ENCODE measurements around the gene LGR4.

The LGR4 gene

GRCh38 chr11:27437829-27438594 is 34.6 kb downstream of the LGR4 start:
- H3K27ac ChIP-seq = no peak overlapping the region
- DNase-seq (ENCODE audit: low read depth, low spot score) = no peak

- H3K27ac ChIP-seq = no peak overlapping the region
- no peak for DNase-seq (ENCODE audit: low read depth, low spot score)
Measured at GRCh38 chr11:27436916-27437315, 35.7 kb downstream of the LGR4 start.

- no peak for DNase-seq (ENCODE audit: low read depth, low spot score)
- H3K27ac ChIP-seq = no peak overlapping the region
Measured at GRCh38 chr11:27433742-27434141, 38.8 kb downstream of the LGR4 start.

- no peak for DNase-seq (ENCODE audit: low read depth, low spot score)
- no peak overlapping the region for H3K27ac ChIP-seq
Measured at GRCh38 chr11:27431808-27432207, 40.8 kb downstream of the LGR4 start.

GRCh38 chr11:27429761-27430393 is 42.7 kb downstream of the LGR4 start:
- H3K27ac ChIP-seq = peak overlapping the region; percentile 76
- DNase-seq (ENCODE audit: low read depth, low spot score) = no peak

GRCh38 chr11:27427183-27427980 is 45.2 kb downstream of the LGR4 start:
- H3K27ac ChIP-seq = peak overlapping the region; percentile 47
- DNase-seq (ENCODE audit: low read depth, low spot score) = no peak

DNA sequence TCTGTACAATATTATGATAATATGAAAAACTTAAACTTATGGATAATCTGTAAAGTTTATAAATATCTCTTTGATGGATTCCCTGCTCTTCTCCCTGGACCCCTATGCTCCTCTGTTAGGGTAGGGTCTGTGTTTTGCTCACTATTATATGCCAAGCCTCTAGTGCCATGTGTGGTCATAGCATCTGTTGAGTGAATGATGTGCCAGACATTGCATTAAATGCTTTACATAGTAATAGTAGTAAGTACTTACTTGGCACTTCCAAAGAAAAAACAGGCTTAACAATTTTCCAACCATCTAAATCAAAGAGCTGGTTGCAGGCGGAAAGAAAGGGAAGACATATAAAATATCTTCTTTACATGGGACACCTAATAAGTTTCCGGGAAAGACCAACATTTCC is 46.8 kb downstream of the LGR4 start:
- no peak for DNase-seq (ENCODE audit: low read depth, low spot score)
- H3K27ac ChIP-seq = no peak overlapping the region

- H3K27ac ChIP-seq = peak overlapping the region; percentile 15
- no peak for DNase-seq (ENCODE audit: low read depth, low spot score)
Measured at GRCh38 chr11:27423125-27423524, 49.5 kb downstream of the LGR4 start.

DNA sequence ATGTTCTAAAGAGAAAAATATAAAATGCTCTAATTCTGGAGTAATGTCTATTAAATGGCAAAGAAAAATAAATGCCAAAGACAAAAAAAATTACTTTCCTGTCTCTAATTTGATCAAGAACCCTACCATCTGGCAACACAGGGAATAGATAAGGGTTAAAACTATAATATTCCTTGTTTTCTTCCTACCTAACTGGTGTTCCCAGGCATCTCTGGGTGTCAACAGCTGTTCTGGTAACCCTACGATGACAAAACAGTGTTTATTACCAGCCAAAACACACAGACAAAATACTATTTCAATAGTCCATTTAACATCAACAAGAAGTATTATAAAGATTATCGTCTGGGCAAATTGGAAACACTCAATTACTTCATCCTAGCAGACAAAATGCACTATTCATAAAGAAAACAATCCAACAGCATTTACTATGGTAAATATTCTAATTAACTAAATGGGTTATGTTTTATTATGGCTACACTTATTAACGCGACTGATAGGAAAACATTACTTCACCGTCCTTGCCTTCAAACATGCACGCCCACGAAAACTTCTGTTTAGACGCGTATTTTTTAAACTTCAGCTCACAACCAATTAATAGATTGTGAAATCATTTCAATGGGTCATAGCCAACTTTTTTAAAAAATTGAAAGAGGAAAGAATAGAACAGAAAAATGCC is 50.6 kb downstream of the LGR4 start:
- no peak for DNase-seq (ENCODE audit: low read depth, low spot score)
- H3K27ac ChIP-seq = no peak overlapping the region

- peak overlapping the region; percentile 16 for H3K27ac ChIP-seq
- DNase-seq (ENCODE audit: low read depth, low spot score) = no peak
Measured at GRCh38 chr11:27420722-27421572, 51.6 kb downstream of the LGR4 start.

DNA sequence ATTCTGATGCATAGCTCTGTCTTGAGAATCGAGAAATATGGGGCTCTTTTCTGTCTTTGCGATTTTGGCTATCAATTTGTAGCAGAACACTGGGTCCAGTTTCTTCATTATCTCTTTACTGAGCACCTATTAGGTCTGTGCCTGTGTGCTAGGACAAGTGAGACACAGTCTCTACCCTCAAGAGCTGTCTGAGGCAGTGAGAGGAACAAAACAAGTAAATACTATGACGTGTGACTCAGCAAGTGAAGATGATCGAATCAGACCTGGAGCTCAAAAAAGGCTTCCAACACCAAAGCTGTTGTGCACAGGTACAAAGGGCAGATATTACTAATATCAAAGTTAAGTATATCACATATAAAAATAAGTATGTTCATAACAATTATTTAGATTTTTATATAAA is 52.4 kb downstream of the LGR4 start:
- H3K27ac ChIP-seq = no peak overlapping the region
- DNase-seq (ENCODE audit: low read depth, low spot score) = no peak

- DNase-seq (ENCODE audit: low read depth, low spot score) = no peak
- H3K27ac ChIP-seq = no peak overlapping the region
Measured at GRCh38 chr11:27418356-27418755, 54.2 kb downstream of the LGR4 start.

DNA sequence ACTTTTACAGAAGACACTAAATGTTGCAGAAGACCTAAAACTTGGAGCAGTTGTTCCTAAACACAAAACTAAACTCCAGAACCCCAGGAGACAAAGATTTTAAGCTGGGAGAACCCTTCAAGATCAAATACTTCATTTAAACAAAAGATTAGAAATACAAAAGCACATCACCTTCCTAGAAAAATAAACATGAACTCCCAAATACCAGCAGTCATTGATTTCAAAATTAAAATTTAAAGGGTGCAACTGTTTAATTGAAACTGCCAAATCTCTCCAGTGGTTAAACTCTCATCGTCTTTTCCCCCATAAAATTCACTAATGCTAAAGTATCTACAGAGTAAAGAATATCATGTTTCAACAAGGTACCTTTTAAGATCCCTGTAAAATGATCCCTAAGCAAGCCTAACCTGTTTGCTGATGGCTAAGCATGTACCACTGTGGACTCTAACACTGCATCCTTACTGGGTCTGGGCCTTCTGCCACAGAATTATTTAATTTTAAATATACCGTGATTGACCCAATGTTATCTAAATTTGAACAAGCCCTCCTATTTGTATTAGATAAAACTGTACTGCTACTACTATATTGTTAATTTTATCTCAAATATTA is 55.9 kb downstream of the LGR4 start:
- no peak for DNase-seq (ENCODE audit: low read depth, low spot score)
- no peak overlapping the region for H3K27ac ChIP-seq

GRCh38 chr11:27414644-27415043 is 57.9 kb downstream of the LGR4 start:
- no peak for DNase-seq (ENCODE audit: low read depth, low spot score)
- no peak overlapping the region for H3K27ac ChIP-seq

GRCh38 chr11:27413218-27413617 is 59.4 kb downstream of the LGR4 start:
- DNase-seq (ENCODE audit: low read depth, low spot score) = no peak
- H3K27ac ChIP-seq = peak overlapping the region; percentile 74

DNA sequence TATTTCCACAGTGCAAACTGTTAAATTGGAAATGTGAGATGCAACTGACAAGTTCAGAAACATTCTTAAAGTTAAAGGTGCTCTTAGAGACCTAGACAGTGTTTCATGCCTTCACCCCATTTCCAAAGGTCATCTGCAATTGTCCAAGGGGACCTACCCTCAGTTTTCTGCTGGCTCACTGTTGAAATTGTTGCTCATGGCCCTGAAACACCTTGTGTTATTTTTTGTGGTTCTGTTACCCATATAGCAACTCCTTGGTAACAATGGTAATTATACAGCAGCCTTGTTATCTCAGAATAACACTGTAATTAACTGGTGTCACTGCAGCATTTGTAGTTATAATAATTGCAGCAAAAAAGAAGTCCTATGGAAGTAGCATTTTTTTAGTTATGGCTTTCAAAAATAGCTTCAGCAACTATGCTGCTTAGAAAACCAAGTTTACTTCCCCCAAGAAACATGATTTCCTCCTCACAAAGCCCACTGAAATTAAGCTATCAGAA is 60.3 kb downstream of the LGR4 start:
- peak overlapping the region; percentile 74 for H3K27ac ChIP-seq
- DNase-seq (ENCODE audit: low read depth, low spot score) = no peak

DNA sequence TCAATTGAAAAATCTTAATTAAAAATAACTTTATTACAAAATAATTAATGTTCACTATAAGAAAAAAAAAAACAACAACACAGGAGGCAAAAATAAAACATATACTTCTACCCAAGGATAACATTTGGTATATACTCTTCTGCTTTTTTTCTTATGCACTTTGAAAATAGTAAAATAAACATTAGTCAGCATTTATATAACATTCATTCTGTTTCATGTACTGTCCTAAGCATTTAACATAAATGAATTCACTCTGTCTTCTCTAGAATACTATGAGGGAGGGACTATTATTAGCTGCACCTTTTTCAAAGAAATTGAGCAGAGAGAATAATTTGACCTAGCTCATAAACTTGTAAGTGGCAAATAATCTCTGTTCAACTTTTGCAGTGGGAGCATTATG is 61.3 kb downstream of the LGR4 start:
- no peak overlapping the region for H3K27ac ChIP-seq
- no peak for DNase-seq (ENCODE audit: low read depth, low spot score)

- no peak for DNase-seq (ENCODE audit: low read depth, low spot score)
- no peak overlapping the region for H3K27ac ChIP-seq
Measured at GRCh38 chr11:27410272-27410671, 62.3 kb downstream of the LGR4 start.

DNA sequence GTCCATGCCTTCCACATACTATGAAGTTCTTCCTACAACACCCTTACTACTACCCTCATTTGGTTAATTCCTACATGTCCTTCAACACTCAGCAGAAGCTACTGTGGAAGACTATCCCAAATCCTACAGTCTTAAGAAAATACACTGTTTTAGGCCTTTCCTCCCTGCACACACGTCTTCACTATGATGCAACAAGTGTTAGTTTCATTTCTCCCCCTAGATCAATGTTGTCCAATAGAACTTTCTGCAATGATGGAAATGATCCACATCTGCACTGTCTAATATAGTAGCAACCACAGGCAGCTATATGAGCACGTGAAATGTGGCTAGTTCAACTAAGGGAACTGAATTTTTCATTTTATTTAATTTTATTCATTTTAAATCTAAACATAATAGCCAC is 62.8 kb downstream of the LGR4 start:
- H3K27ac ChIP-seq = no peak overlapping the region
- no peak for DNase-seq (ENCODE audit: low read depth, low spot score)

Measured in epithelial cell of prostate (primary cell).